ENCODE measurements around the gene OR52E6.

Gene OR52E6

DNA sequence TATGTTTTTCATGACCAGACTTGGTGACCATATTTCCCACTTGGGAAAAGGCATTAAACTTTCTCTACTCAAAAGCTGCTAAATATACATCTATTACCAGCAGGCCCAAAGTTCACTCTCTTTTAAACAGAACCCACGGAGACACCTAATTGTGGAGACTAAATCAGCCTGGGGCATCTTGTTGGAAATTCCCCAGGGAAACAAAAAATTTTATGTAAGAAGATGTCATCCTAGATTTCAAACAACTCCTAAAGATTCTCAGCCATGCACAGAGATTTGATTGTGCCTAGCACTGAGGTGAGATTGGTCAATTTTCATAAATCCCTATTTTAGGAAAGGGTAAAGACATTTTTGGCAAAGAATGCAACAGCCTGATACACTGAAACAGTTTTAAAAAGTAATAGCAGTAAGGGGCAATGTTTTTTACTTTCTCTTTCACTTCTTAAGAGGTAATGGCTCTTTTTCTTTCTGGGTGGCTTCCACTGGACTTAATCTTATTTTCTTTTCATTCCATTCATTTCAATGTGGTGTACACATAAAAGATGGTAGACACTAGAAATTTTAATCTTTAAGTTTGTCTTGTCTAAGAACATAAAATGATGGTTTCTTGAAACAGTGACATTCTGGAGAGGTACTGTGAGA, 23.3 kb downstream of the OR52E6 start:
- CTCF ChIA-PET: interaction anchor here (1.6 kb wide), 1 partner anchor 9 kb away, joined by 4 read pairs; no protein-coding TSS in a partner anchor
- H3K4me3 Mint-ChIP-seq: peak overlapping the region; percentile 66
- H3K27me3 Mint-ChIP-seq: no peaks in the 10 kb centered on the region

DNA sequence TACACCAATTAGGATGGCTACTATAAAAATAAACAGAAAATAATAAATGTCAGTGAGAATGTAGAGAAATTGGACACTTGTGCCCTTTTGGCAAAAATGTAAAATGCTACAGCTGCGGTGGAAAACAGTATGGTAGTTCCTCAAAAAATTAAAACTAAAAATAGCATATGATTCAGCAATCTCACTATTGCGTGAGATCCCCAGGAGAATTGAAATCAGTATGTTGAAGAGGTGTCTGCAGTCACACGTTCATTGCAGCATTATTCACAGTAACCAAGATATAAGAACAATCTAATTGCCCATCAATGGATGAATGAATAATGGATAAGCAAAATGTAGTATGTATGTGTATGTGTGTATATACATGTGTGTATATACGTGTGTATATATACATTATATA, 26.2 kb downstream of the OR52E6 start:
- Mint-ChIP-seq H3K36me3 (no peaks in the 10 kb centered on the region), H3K4me1 (peaks cover 8% of the 10 kb centered on the region), H3K4me3 (no peak overlapping the region), H3K9me3 (no peaks in the 10 kb centered on the region), H3K27ac (no peak overlapping the region), H3K27me3 (no peaks in the 10 kb centered on the region)
- DNase-seq: no peak
- CTCF ChIA-PET: no interaction called here

More for the DNA sequence above, 23.3 kb downstream of the OR52E6 start:
- no peaks in the 10 kb centered on the region for H3K9me3 Mint-ChIP-seq
- peaks cover 8% of the 10 kb centered on the region for H3K4me1 Mint-ChIP-seq
- no peaks in the 10 kb centered on the region for H3K36me3 Mint-ChIP-seq
- H3K27ac Mint-ChIP-seq: peak overlapping the region; percentile 73
- no peak for DNase-seq

DNA sequence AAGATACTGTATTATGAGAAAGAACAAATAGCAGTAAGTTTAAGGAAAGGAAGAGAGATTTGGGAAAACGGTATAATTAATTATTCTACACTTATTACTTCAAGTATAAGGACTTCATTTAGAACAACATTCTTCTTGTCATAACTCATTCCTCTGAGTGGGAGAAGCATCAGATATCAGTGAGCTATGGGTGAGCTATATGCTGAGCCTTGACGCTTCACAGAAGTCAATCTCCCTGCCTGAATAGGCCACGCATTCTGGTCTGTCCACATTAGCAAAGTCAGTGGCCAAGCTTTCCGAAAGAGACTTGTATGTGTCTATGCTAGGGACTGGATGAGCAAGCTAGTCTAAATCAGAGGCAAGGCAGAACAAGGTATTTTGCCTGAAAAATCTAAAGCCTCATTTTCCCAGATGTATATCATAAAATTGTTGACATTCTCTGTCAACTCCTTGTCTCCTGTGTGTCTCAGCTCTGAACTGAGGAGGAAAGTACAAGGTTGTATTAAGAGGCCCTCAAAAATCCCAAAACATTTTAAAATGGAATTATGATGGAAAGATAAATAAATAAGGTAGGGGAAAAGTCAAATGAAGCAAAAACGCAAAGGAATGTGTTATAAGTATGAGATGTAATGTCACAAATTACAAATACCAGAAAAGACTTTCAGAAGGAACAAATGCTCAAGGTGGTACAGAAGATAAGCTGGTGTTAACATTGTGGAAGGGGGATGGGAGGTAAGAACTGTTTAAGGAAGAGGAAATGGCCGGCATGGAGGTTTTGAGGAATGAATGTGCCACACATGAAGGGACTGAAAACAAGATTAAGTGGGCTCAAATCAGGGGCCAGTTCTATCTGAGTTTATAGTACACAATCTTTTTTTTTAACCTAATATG, 31.5 kb downstream of the OR52E6 start:
- no peaks in the 10 kb centered on the region for H3K9me3 Mint-ChIP-seq
- peaks cover 9% of the 10 kb centered on the region for H3K27me3 Mint-ChIP-seq
- H3K4me3 Mint-ChIP-seq: no peak overlapping the region
- peaks cover 10% of the 10 kb centered on the region for H3K4me1 Mint-ChIP-seq
- CTCF ChIA-PET: interaction anchor here (0.9 to 3.0 kb wide), 6 partner anchors 9 to 1174 kb away, joined by 3 to 20 read pairs (median 4); no protein-coding TSS in a partner anchor
- H3K27ac Mint-ChIP-seq: no peak overlapping the region
- DNase-seq: no peak
- H3K36me3 Mint-ChIP-seq: no peaks in the 10 kb centered on the region

DNA sequence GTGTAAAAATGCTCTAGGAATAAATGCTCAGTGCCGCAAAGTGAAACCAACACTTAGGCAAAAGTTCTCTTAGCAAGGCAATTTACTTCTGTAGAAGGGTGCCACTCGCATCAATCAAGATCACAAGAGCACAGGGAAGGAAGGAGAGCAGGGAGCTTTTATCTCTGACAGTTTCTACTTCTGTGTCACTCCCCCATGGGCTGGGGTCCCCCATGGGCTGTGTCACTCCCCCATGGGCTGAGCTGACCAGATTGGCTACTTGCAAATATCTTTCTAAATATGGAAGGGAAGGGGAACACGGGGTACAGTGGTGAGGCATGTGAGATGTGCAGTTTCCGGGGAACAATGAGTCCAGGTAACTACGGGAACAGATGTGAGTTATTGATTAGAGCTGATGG, 32.6 kb downstream of the OR52E6 start:
- CTCF ChIA-PET: interaction anchor here (0.6 to 3.0 kb wide), 8 partner anchors 10 to 1173 kb away, joined by 3 to 20 read pairs (median 4); no protein-coding TSS in a partner anchor
- H3K4me3 Mint-ChIP-seq: peak overlapping the region; percentile 89
- peaks cover 2% of the 10 kb centered on the region for H3K9me3 Mint-ChIP-seq
- H3K4me1 Mint-ChIP-seq: peaks cover 10% of the 10 kb centered on the region
- peaks cover 9% of the 10 kb centered on the region for H3K27me3 Mint-ChIP-seq
- no peak overlapping the region for H3K27ac Mint-ChIP-seq
- H3K36me3 Mint-ChIP-seq: no peaks in the 10 kb centered on the region
- DNase-seq: peak; percentile 25

DNA sequence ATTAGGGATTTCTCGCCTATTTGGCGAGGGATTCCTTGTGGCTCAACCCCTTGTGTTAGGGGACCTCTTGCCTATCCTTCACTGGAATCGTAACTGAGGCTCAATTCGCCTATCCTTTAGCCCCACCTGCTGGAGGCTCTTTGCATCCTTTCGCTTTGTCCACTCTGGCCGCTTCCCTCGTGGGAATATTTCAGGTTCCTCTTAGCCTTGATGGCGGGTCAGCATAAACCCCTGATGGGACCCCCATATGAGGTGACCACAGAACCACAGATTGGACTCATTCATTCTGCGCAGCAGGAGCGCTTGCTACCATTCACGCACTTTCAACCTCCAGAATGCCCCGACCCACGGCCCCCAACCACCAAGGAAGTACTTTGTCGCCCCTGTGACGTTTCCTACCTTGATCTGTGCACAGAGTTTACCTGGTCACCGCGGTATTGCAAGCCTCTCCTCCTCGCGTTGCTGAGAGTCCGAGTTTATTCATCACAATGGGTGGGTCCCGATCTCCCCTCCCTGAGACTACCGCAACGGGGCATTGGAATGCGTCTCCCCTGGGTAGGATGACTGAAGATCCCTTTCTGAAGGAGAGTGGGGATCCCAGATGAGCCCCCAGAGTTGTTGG, 33.1 kb downstream of the OR52E6 start, which contains the start of gene OR52N2:
Gene OR52N2, plus strand, starts transcription at position 425 of the 622 bp plus-strand sequence. CDS start 11,412 bp downstream, outside the sequence.
- H3K9me3 Mint-ChIP-seq: peaks cover 2% of the 10 kb centered on the region
- no peaks in the 10 kb centered on the region for H3K36me3 Mint-ChIP-seq
- no peak within 1 kb of the TSS for H3K27ac Mint-ChIP-seq
- H3K4me3 Mint-ChIP-seq: peak within 1 kb of the TSS; percentile 89
- CTCF ChIA-PET: interaction anchor here (0.6 to 3.0 kb wide), 6 partner anchors 11 to 335 kb away, joined by 3 to 20 read pairs (median 4); no protein-coding TSS in a partner anchor
- DNase-seq: peak; percentile 80
- H3K27me3 Mint-ChIP-seq: peaks cover 9% of the 10 kb centered on the region
- H3K4me1 Mint-ChIP-seq: peaks cover 10% of the 10 kb centered on the region

DNA sequence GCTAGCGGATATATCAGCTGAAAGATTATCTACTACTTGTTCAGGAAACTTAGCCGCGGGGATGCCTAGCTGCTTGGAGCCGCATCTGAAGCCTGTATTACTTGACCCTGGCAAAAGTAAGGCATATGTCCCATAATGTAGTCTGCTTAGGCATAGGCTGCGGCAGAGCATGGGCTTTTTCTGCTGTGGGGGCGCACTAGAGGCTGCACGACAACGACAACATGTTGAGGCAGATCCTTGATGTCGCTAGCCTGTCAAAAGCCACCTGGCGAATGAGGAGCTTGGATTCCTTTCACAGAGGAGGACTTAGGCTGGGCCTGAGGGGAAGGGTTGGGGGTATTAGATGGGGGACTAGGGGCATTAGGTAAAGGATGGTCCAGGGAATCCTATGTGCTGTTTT, 34.1 kb downstream of the OR52E6 start:
- CTCF ChIA-PET: interaction anchor here (0.7 to 2.9 kb wide), 6 partner anchors 123 to 1171 kb away, joined by 3 to 16 read pairs (median 4); partner anchors contain the start of gene TRIM5
- peaks cover 14% of the 10 kb centered on the region for H3K27me3 Mint-ChIP-seq
- peaks cover 2% of the 10 kb centered on the region for H3K9me3 Mint-ChIP-seq
- H3K36me3 Mint-ChIP-seq: no peaks in the 10 kb centered on the region
- H3K4me3 Mint-ChIP-seq: no peak overlapping the region
- no peak for DNase-seq
- peaks cover 10% of the 10 kb centered on the region for H3K4me1 Mint-ChIP-seq
- no peak overlapping the region for H3K27ac Mint-ChIP-seq

DNA sequence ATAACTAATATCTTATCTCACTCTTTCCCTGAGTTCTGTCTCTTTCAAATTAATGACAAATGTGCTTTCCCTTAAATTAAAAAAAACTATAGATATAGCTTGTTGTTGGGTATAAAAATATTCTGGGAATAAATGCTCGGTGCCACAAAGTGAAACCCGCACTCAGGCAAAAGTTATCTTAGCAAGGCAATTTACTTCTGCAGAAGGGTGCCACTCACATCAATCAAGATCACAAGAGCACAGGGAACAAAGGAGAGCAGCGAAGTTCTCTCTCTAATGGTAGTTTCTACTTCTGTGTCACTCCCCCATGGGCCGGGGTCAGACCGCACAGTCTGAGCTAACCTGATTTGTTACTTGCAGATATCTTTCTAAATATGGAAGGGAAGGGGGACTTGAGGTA, 37.7 kb downstream of the OR52E6 start:
- Mint-ChIP-seq H3K4me3 (no peak overlapping the region), H3K27ac (no peak overlapping the region), H3K36me3 (no peaks in the 10 kb centered on the region), H3K9me3 (peaks cover 2% of the 10 kb centered on the region), H3K4me1 (peaks cover 5% of the 10 kb centered on the region), H3K27me3 (peaks cover 9% of the 10 kb centered on the region)
- DNase-seq: no peak
- CTCF ChIA-PET: no interaction called here

DNA sequence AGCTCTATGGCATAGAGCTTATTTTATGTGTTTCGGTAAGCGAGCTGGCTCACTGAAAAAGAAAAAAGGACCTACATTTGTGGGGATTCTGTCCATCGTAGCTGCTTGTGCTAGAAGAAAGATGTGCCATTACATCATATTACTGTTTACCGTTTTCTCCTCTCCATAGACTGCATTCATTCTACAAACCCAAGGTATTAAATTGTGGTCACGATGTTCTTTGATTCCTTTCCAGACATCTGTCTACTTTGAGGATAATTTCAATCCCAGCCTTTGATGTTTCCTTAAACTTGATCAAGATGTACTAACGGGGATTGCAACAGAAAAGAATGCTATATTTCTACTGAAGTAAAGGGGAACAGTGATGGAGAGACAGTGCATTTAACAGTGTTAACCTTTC, 45.2 kb downstream of the OR52E6 start:
- no peak for DNase-seq
- H3K27ac Mint-ChIP-seq: no peak overlapping the region
- H3K4me3 Mint-ChIP-seq: no peak overlapping the region
- no peaks in the 10 kb centered on the region for H3K4me1 Mint-ChIP-seq
- no peaks in the 10 kb centered on the region for H3K9me3 Mint-ChIP-seq
- H3K27me3 Mint-ChIP-seq: no peaks in the 10 kb centered on the region
- CTCF ChIA-PET: no interaction called here
- no peaks in the 10 kb centered on the region for H3K36me3 Mint-ChIP-seq

DNA sequence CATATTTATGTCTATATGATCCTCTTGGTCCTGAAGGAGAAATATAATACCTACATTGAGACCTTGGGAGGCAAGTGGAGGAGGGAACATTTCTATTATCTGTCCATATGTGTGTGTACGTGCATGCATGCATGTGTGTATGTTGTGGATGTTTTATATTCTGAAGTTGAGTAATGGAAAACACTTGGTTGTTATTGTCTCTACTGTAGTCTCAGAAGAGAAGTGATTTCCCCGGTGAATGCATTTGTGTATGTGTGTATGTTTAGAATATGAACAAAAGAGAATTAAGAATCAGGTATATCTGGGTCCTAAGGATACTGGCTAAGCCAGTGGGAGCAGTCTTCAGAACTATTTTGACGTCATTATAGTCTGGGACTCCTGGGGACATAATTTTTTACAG, 50.5 kb downstream of the OR52E6 start, which contains the start of gene OR52N1:
Gene OR52N1, minus strand, starts transcription at position 101 of the 400 bp plus-strand sequence. CDS start 2,449 bp downstream, outside the sequence.
- no peak for DNase-seq
- Mint-ChIP-seq H3K4me3 (no peak within 1 kb of the TSS), H3K4me1 (no peaks in the 10 kb centered on the region), H3K27me3 (no peaks in the 10 kb centered on the region), H3K9me3 (no peaks in the 10 kb centered on the region), H3K36me3 (no peaks in the 10 kb centered on the region), H3K27ac (no peak within 1 kb of the TSS)
- CTCF ChIA-PET: no interaction called here

Data from activated naive CD4-positive, alpha-beta T cell treated with anti-CD3 and anti-CD28 coated beads, Interleukin-2, amount 10 ng/mL, durations not matched to agents 7 days and 5 days (primary cell).